ENCODE results near the gene TXNL4B. TPM values are rescaled to one million over a fixed set of nuclear protein-coding genes. Genes with fewer than 3 reads are reported as not detected.

TXNL4B gene
- total RNA-seq, 1 experiment from 2014 or later = 9.9 TPM

GRCh38 chr16:72044825-72045359, 48.5 kb downstream of the TXNL4B start:
- Histone ChIP-seq H3K18ac (ENCODE audit: insufficient read length, low read depth, low read length) (no peak overlapping the region), H3K4me2 (ENCODE audit: insufficient read depth, insufficient read length, low read length) (no peak overlapping the region), H3K4me1 (ENCODE audit: insufficient read depth, low read length) (no peaks in the 10 kb centered on the region), H3K4ac (ENCODE audit: low read depth, low read length) (no peak overlapping the region), H3K9me3 (ENCODE audit: control insufficient read depth, low read depth, low read length) (no peaks in the 10 kb centered on the region), H2BK5ac (ENCODE audit: insufficient read length, low read length) (no peak overlapping the region), H4K5ac (ENCODE audit: insufficient read length, low read depth, low read length) (no peak overlapping the region), H3K9ac (ENCODE audit: extremely low read depth, insufficient read length, low read length) (no peak overlapping the region), H2BK120ac (ENCODE audit: low read depth, low read length, poor library complexity, severe bottlenecking) (no peak overlapping the region), H4K8ac (replicated peaks; ENCODE audit: insufficient read length, low read depth, low read length) (no peak overlapping the region), H3K23me2 (ENCODE audit: insufficient read length, low read depth, low read length, poor library complexity, severe bottlenecking) (no peaks in the 10 kb centered on the region), H2AFZ (ENCODE audit: low read length) (no peak overlapping the region), H2BK20ac (ENCODE audit: low read depth, low read length, poor library complexity, severe bottlenecking) (no peak overlapping the region), H2BK15ac (ENCODE audit: low read depth, low read length) (no peak overlapping the region), H3K56ac (ENCODE audit: insufficient read length, low read depth, low read length) (no peak overlapping the region), H4K91ac (ENCODE audit: insufficient read length, low read depth, low read length) (no peak overlapping the region), H4K20me1 (ENCODE audit: control insufficient read depth, insufficient read depth, insufficient read length) (no peaks in the 10 kb centered on the region), H3K14ac (ENCODE audit: insufficient read depth, low read length) (no peak overlapping the region), H3K79me2 (ENCODE audit: insufficient read depth, low read length) (no peaks in the 10 kb centered on the region), H3K27me3 (ENCODE audit: insufficient read depth, low read length) (no peaks in the 10 kb centered on the region), H2BK12ac (ENCODE audit: insufficient read length, low read depth, low read length) (no peak overlapping the region), H3K23ac (ENCODE audit: insufficient read length, low read depth, low read length) (no peak overlapping the region), H3T11ph (ENCODE audit: low read length) (no peak overlapping the region), H3K27ac (ENCODE audit: insufficient read length, low read depth, low read length) (no peak overlapping the region), H3K79me1 (ENCODE audit: insufficient read depth, low read depth, low read length, poor library complexity, severe bottlenecking) (no peaks in the 10 kb centered on the region), H2AK5ac (ENCODE audit: insufficient read length, low read length) (no peak overlapping the region)
- TF ChIP-seq CTCF (conservative IDR thresholded peaks at IDR 0.05) = no peak
- WGBS (ENCODE audit: extremely low coverage, insufficient read length, low lambda C conversion rate) = no CpG with 5 or more reads among the region's 2 CpGs
- H3K36me3 Mint-ChIP-seq (ENCODE audit: insufficient read depth in 1 of 3, low read depth in 3 of 3) = no peaks in the 10 kb centered on the region; a peak in 1 of 7 replicates
- peaks cover 8% of the 10 kb centered on the region for H3K27me3 Mint-ChIP-seq (ENCODE audit: low read depth)
- H3K9me3 Mint-ChIP-seq = peaks cover 8 to 10% of the 10 kb centered on the region in 2 experiments; a peak in 3 of 5 replicates
- H3K4me3 Mint-ChIP-seq = no peak overlapping the region
- no peak for DNase-seq
- no peak overlapping the region for H3K27ac Mint-ChIP-seq
- H3K4me1 Mint-ChIP-seq = no peaks in the 10 kb centered on the region

Data from H9 (cell line).